Mucosa of stomach (tissue), 1 donor: Measurements from ENCODE around the gene FOXJ1.

Experiments
- H3K27me3 ChIP-seq: one replicate; pipeline ENCODE4 v1.7.0; 2013; ENCODE audit warnings: mild to moderate bottlenecking, low read length; ENCODE audit not compliant: control insufficient read depth, insufficient read depth
- H3K36me3 ChIP-seq: one replicate; pipeline ENCODE4 v1.7.0; 2013; ENCODE audit warnings: low read length; ENCODE audit not compliant: control insufficient read depth, insufficient read depth
- H3K4me1 ChIP-seq: one replicate; pipeline ENCODE4 v1.7.0; 2013; ENCODE audit warnings: mild to moderate bottlenecking, low read length; ENCODE audit not compliant: control insufficient read depth, insufficient read depth
- H3K4me3 ChIP-seq: one replicate; pipeline ENCODE4 v1.7.0; 2013; ENCODE audit warnings: low read length
- H3K9ac ChIP-seq: one replicate; pipeline ENCODE4 v1.7.0; 2013; ENCODE audit warnings: mild to moderate bottlenecking, low read length, moderate library complexity
- H3K9me3 ChIP-seq: one replicate; pipeline ENCODE4 v1.7.0; 2013; ENCODE audit warnings: mild to moderate bottlenecking, low read length, moderate library complexity; ENCODE audit not compliant: control insufficient read depth
- donor health status: Pancreatic carcinoma.

Gene FOXJ1

DNA sequence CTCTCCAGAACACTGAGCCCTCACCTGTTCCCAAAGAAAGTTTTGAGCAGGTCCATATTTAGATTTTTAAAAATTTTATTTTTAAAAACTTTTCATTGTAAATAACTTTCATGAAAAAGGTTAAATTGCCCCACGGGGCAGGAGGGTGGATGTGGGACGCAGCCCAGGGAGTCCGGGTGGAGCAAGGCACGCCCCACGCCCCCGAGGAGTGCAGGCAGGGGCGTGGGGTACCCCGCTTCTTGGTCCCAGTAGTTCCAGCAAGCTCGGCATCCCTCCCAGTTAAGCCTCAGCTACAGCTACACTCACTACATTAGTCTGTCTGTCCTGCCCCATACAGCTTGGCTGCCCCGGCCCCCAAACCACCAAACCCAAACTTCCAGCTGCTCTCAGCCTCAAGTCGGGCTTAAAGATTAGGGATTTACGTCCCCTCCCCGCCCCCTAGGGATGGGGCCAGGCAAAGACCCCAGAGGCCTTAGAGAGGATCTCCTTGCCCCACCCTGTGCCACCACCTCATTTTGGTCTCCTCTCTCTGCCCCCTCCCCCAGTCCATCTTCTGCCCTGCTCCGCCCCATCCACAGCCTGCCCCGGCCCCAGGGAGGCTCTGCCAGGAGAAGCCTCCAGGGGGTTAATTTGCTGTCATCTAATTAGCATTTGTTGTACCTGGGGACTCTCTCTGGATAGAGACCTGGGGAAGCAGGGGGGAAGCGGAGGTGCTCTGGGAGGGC lies 4.6 kb downstream of the FOXJ1 start:
- Histone ChIP-seq H3K27me3 (peaks cover 50% of the 10 kb centered on the region), H3K4me3 (no peak overlapping the region), H3K9me3 (no peaks in the 10 kb centered on the region), H3K36me3 (no peaks in the 10 kb centered on the region), H3K9ac (no peak overlapping the region), H3K4me1 (peaks cover 17% of the 10 kb centered on the region)

DNA sequence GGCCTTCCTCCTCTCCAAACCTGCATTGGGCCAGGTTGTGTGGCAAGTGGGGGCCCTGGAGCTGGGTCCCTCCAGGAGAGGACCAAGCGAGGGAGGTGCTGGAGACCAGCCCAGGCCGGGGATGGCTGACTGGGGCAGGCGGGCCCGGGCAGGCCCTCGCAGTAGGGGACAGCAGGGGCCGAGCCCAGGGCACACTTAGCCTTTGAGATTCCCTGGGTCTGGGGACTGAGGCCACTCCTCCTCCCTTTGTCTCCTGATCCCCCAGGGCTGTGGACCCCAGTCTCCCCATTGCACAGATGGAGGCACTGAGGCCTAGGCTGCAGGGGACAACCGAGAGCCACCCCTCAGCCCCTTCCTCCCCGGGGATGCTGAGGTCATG lies 5.2 kb downstream of the FOXJ1 start:
- no peaks in the 10 kb centered on the region for H3K9me3 ChIP-seq
- no peak overlapping the region for H3K4me3 ChIP-seq
- no peak overlapping the region for H3K9ac ChIP-seq
- no peaks in the 10 kb centered on the region for H3K36me3 ChIP-seq
- H3K27me3 ChIP-seq, result peaks cover 45% of the 10 kb centered on the region
- peaks cover 12% of the 10 kb centered on the region for H3K4me1 ChIP-seq

DNA sequence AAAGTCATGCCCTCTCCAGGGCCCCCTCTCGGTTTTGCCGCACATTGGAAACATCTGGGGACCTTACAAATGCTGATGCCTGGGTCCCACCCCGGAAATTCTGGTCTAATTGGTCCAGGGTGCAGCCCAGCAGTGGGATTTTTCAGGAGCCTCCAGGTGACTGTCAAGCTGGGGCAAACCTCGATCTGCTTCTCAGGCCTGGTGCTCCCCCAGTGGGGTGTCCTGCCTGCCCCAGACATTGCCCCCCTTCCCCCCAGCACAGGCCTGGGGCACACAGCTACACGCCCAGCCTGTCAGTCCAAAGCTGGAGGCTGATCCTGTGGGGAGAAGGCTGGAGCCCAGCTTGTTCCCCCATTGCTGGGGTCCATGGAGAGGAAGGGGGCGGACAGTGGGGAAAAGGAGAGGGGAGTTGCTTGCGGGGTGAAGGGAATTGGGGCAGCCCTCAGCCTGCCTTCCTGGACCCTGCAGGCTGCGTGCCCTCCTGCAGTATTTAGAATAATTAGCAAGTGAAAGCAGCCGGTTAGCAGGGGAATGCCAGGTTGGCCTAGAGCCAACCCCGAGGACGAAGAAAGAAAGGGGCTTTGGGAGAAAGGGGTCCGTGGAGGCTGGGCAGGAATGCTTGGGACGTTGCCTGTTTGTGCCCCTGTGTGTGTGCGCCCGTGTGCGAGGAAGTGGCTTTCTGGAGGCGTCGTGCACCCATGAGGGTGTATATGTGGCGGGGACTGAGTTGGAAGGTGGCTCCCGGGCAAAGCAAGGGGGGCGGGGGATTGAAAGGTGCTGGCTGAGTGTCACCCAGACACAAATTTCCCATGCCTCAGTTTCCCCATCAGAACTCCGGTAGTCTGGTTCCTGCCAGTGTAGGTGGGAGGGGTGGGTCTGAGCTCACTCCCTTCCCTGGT lies 5.9 kb downstream of the FOXJ1 start:
- H3K9ac ChIP-seq, result no peak overlapping the region
- peaks cover 7% of the 10 kb centered on the region for H3K4me1 ChIP-seq
- H3K9me3 ChIP-seq, result no peaks in the 10 kb centered on the region
- H3K36me3 ChIP-seq, result no peaks in the 10 kb centered on the region
- peaks cover 39% of the 10 kb centered on the region for H3K27me3 ChIP-seq
- H3K4me3 ChIP-seq, result no peak overlapping the region

DNA sequence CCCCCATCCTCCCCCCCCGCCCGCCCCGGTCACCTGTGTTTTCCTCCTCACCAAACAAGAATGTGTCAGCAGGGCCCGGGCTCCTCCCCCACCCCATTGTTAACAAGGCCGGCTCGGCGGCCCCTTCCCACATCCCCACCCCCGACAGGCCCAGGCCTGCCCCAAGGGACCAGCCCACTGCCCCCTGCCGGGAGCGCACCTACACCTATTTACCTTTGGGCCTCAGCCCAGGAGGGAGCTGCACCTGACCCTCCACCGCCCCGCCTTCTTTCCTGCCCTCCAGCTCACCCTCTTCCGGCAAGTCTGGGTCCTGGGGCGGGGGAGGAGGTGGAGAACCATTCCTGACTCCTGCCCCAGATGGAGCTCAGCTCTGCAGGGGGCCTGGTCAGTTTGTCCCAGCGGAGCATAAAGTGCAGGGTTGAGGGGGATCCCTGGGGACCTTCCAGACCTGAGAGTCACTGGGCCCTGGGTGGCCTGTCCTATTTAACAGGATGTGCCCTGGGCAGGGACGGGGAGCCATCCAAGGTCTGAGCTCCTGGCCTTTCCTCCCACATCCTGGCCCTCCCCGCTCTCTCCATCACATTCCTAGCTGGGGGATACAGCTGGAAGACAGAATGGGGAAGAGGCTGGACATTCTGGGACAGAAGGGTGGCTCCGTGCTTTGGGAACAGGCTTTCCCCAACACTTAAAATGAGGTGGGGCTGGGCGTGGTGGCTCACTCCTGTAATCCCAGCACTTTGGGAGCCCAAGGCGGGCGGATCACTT lies 8.3 kb downstream of the FOXJ1 start:
- no peak overlapping the region for H3K4me3 ChIP-seq

DNA sequence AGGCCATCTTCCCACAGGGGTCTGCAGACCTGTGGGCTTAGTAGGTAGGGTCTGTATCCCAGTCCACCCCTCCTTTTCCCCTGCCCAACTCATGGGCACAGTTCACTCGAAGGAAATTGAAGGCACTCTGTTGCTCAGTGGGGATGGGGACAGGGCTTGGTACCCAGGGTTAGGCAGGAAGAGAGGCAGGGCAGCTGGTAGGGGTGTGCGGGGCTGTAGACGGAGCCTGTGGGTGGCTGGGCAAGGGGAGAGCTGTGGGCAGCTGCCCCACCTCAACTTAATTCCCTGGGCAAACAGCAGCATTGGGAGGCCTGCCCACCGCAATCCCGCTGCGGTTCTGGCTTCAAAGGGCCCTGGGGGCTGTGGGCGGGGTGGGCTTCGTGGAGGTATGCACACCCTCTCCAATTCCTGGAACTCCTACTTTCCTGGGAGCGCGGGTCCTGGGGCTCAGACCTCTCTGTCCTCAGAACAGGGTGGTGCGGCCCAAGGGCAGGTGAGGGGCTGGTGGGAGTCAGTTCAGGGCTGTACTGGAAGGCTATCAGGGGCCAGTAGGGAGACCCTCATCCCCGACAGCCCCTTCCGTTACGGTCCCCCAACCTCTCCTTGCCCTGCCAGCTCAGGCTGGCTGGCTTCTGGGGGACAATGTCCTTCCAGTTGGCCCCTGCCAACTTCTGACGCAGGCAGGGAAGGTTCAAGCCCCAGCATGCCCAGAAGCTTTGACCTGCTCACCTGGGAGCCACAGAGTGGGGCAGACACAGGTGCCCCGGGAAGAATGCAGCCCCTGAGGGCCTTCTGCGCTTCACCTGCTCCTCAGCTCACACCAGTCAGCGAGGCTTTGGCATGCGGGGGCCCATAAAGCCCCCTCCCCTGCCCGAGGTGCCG lies 9.1 kb downstream of the FOXJ1 start:
- Histone ChIP-seq H3K9me3 (no peaks in the 10 kb centered on the region), H3K27me3 (peaks cover 8% of the 10 kb centered on the region), H3K4me1 (peaks cover 7% of the 10 kb centered on the region), H3K36me3 (no peaks in the 10 kb centered on the region), H3K9ac (no peak overlapping the region), H3K4me3 (no peak overlapping the region)

More for the DNA sequence above, 8.3 kb downstream of the FOXJ1 start:
- Histone ChIP-seq H3K27me3 (peaks cover 15% of the 10 kb centered on the region), H3K9ac (peak overlapping the region; percentile 31), H3K36me3 (no peaks in the 10 kb centered on the region), H3K4me1 (peaks cover 7% of the 10 kb centered on the region), H3K9me3 (no peaks in the 10 kb centered on the region)

DNA sequence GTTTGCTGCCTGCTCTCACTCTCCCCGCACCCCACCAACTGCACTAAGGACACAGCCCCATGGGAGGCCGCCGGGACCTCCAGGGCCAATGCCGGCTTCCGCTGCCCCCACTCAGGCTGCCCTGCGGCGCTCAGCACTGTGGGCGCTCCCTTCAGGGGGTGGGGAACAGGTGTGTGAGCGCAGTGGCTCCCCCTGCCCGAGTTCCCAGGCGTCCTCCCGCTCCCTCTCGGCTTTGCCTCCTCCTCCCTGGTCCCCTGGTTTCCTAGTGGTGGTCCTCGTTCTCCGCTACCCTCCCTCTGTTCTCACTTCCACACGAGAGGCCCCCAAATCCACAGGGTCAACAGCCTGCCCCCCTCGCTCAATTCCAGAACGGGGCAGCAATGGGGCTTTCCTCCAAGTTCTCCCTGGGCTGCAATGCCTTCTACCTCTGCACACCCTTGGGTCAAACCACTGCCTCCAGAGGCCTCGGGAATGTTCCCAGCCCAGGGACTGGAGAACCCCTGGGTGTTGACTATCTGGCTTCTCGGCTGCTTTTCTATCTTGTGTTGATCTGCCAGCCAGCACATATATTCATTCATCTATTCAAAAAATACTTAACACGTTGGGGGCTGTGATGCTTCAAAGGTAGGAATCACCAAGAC lies 9.9 kb downstream of the FOXJ1 start:
- no peaks in the 10 kb centered on the region for H3K9me3 ChIP-seq
- peaks cover 7% of the 10 kb centered on the region for H3K4me1 ChIP-seq
- peaks cover 4% of the 10 kb centered on the region for H3K27me3 ChIP-seq
- no peak overlapping the region for H3K4me3 ChIP-seq
- H3K9ac ChIP-seq, result no peak overlapping the region
- H3K36me3 ChIP-seq, result no peaks in the 10 kb centered on the region

DNA sequence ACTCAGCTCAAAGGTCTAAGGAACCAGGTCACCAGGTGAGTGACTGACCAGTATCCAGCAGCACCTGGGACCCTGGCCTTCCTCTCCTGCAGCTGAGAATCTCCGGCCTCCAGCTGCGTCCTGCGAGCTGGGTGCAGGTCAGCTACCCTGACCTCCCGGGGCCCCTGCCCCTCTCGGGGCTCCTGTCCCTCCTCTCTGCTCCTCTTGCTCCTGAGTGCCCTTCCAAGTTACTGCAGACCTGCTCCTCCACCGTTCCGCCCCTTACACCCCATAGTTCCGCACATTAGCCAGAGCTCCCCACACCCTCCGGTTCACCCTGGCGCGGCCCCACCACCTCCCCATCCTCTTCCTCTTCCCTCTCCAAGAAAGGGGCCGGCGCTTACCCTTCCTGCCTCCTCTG lies 10.6 kb downstream of the FOXJ1 start:
- Histone ChIP-seq H3K27me3 (peaks cover 4% of the 10 kb centered on the region), H3K4me3 (no peak overlapping the region), H3K4me1 (peaks cover 7% of the 10 kb centered on the region), H3K9ac (no peak overlapping the region), H3K9me3 (no peaks in the 10 kb centered on the region), H3K36me3 (no peaks in the 10 kb centered on the region)

DNA sequence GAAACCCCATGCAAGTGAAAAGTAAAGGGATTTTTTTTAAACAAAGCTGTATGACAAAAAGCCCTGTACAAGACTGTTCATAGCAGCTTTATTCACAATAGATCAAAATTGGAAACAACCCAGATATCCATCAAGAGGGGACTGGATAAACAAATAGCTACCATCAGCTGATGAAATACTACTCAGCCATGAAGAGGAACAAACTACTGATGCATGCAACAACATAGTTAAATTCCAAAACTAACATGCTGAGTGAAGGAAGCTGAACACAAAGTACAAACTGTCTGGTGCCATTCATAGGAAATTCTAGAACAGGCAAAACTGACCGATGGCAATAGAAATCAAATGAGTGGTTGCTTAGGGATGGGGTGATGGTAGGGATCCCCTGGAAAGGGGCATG lies 15.1 kb downstream of the FOXJ1 start:
- Histone ChIP-seq H3K9me3 (no peaks in the 10 kb centered on the region), H3K4me3 (no peak overlapping the region), H3K36me3 (no peaks in the 10 kb centered on the region), H3K27me3 (no peaks in the 10 kb centered on the region), H3K9ac (no peak overlapping the region), H3K4me1 (peaks cover 8% of the 10 kb centered on the region)

DNA sequence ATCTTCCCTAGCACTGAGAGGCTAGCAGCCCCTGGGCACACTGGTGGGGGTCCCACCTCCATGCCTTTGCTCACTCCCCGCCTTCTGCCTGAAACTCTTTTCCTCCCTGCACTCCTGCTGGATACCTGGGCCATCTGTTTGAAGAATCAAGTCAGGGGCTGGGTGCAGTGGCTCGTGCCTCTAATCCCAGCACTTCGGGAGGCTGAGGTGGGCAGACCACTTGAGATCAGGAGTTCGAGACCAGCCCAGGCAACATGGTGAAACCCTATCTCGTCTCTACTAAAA lies 15.7 kb downstream of the FOXJ1 start:
- H3K27me3 ChIP-seq, result no peaks in the 10 kb centered on the region
- H3K9ac ChIP-seq, result no peak overlapping the region
- no peaks in the 10 kb centered on the region for H3K36me3 ChIP-seq

DNA sequence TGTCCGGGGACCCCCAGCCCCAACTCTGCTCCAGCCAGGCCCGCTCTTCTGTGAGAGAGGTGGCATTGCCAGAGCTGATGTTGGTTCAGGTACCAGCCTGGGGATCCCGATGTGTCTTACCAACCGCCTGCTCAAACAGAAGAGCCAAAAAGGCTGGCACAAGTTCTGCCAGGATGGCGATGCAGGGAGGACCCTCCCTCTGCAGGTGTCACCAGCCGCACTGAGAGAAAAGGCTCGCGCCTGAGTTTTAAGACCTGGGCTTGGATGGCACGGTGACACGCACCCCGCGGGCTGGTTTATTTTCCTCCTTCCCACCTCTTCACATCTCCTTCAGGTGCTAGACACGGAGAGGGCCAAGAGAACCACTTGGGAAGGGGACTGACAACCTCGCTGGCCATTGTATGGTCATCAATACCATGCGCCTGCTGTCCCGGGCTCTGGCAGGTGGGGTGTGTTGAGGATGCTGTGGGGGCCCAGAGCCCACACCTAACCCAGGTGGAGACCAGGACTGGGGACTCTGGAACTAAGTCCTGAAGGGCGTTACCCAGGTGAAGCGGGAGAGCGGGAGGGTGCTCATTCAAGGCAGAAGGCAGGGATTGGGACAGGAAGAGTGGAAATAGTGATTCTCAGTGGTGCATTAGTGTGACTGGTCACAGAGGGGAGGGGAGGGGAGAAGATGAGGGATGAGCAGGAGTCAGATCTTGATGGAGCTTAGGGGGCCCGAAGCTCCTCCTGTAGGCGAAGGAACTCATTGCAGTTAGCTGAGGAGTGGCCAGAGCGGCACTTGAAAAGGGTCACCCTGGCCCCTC lies 16.3 kb downstream of the FOXJ1 start:
- Histone ChIP-seq H3K9me3 (no peaks in the 10 kb centered on the region), H3K36me3 (no peaks in the 10 kb centered on the region), H3K9ac (no peak overlapping the region), H3K4me1 (peaks cover 8% of the 10 kb centered on the region), H3K27me3 (no peaks in the 10 kb centered on the region), H3K4me3 (no peak overlapping the region)

More for the DNA sequence above, 15.7 kb downstream of the FOXJ1 start:
- H3K9me3 ChIP-seq, result no peaks in the 10 kb centered on the region
- peaks cover 8% of the 10 kb centered on the region for H3K4me1 ChIP-seq
- no peak overlapping the region for H3K4me3 ChIP-seq
